ENCODE results near the gene WDR43.

WDR43 gene, protein sequence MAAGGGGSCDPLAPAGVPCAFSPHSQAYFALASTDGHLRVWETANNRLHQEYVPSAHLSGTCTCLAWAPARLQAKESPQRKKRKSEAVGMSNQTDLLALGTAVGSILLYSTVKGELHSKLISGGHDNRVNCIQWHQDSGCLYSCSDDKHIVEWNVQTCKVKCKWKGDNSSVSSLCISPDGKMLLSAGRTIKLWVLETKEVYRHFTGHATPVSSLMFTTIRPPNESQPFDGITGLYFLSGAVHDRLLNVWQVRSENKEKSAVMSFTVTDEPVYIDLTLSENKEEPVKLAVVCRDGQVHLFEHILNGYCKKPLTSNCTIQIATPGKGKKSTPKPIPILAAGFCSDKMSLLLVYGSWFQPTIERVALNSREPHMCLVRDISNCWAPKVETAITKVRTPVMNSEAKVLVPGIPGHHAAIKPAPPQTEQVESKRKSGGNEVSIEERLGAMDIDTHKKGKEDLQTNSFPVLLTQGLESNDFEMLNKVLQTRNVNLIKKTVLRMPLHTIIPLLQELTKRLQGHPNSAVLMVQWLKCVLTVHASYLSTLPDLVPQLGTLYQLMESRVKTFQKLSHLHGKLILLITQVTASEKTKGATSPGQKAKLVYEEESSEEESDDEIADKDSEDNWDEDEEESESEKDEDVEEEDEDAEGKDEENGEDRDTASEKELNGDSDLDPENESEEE

GRCh38 chr2:28894470-28895188 is at the start of gene WDR43:
TSS of gene WDR43 (plus strand) at chr2:28894667. CDS start at chr2:28894699, 32 bp downstream.
- DNase-seq: peak; percentile 98

- no peak for DNase-seq
Measured at GRCh38 chr2:28855193-28855592, 39.3 kb upstream of the WDR43 start.

DNA sequence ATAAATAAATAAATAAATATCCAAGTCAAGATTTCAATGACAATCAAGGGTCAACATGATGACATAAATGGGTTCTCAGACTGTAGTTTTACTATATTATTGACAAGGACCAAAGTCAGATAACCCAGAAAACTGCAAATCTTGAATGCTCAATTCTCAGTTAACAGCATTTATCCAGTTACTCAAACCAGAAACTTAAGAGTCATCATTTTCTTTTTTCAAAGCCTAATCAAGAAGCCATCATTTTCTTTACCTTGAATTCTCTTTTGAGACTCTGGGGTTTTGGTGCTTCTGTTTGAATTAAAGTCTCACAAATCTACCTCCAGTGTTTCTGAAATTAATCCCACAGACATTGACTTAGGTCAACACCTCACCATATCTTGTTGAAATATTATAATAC is 38.5 kb upstream of the WDR43 start:
- DNase-seq: no peak

- DNase-seq: no peak
Measured at GRCh38 chr2:28868611-28869010, 25.9 kb upstream of the WDR43 start.

- DNase-seq: no peak
Measured at GRCh38 chr2:28869494-28870145, 24.8 kb upstream of the WDR43 start.

- peak; percentile 96 for DNase-seq
Measured at GRCh38 chr2:28870146-28870891, 24.1 kb upstream of the WDR43 start, which contains the start of gene TRMT61B. TSS of gene TRMT61B (minus strand) at chr2:28870309. CDS start at chr2:28870277, 32 bp downstream.

GRCh38 chr2:28871620-28872019 is 22.8 kb upstream of the WDR43 start:
- no peak for DNase-seq

DNA sequence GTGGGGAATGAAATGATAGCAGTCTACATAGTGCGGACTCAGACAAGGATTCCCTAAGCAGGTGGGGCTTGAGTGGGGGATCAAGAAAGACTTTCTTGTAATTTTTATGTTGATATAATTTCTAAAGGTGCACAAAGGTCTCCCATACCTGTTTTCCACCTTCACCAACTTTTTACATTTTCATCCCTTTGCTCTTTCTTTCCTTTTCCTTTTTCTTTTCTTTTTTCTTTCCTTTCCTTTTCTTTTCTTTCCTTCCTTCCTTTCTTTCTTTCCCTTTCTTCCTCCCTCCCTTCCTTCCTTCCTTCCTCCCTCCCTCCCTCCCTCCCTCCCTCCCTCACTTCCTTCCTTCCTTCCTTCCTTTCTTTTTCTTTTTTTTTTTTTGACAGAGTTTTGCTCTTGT is 14.3 kb upstream of the WDR43 start:
- no peak for DNase-seq

- no peak for DNase-seq
Measured at GRCh38 chr2:28893488-28893887, 979 bp upstream of the WDR43 start.

GRCh38 chr2:28895189-28895893 is 874 bp downstream of the WDR43 start:
- DNase-seq: peak; percentile 38

DNA sequence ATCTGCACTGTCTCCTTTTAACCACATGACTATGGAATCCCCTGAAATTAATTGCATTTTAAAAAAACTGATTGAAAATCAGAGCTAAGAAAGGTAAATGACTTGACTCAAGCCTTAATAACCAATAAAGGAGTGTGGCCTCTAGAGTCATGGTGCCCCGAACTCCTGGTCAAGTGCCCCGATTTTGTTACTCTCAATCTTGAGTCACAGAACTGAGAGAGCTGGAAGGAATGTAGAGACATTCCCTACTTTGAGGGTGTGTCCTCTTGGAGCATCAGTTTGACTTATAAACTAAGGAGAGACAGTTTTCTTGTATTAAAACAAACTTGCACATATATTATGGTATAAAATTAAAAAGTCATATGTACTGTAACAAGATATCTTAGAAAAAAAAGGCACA is 2.4 kb downstream of the WDR43 start:
- no peak for DNase-seq

DNA sequence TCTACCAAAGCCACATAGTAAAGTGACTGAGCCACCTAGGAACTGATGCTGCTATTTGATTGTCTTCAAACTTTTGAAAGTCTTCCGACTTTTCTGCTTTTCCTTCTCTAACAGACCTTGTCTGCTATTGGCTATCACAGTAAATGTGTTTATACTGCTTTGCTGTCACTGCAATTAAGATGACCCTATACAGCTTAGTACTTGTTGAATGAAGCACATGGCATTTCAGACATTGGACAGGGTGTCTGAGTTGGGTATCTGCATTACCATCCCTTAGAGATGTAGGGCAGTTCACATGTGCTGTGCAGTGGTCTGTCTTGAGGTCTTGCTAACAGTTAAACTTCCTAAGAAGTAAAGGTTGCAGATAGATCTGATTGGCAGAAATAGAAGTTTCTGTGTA is 3.6 kb downstream of the WDR43 start:
- DNase-seq: no peak

GRCh38 chr2:28901202-28901601 is 6.7 kb downstream of the WDR43 start:
- DNase-seq: no peak

DNA sequence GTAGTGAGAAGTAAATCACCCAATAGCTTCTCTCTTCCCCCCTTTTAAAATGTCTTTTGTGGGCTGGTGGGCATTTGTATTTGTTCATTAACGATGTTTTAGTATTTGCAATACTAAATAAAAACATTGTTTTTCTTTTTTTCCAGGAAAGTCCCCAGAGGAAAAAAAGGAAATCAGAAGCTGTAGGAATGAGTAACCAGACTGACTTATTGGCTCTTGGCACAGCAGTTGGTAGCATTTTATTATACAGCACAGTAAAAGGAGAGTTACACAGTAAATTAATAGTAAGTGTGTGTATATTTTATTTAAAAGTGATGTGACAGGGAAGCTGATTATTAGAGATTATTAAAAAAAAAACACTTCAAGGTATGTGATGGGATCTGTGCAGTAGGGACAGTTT is 7.4 kb downstream of the WDR43 start:
- DNase-seq: no peak

- no peak for DNase-seq
Measured at GRCh38 chr2:28902584-28902983, 8.1 kb downstream of the WDR43 start.

- DNase-seq: no peak
Measured at GRCh38 chr2:28904295-28904694, 9.8 kb downstream of the WDR43 start.

DNA sequence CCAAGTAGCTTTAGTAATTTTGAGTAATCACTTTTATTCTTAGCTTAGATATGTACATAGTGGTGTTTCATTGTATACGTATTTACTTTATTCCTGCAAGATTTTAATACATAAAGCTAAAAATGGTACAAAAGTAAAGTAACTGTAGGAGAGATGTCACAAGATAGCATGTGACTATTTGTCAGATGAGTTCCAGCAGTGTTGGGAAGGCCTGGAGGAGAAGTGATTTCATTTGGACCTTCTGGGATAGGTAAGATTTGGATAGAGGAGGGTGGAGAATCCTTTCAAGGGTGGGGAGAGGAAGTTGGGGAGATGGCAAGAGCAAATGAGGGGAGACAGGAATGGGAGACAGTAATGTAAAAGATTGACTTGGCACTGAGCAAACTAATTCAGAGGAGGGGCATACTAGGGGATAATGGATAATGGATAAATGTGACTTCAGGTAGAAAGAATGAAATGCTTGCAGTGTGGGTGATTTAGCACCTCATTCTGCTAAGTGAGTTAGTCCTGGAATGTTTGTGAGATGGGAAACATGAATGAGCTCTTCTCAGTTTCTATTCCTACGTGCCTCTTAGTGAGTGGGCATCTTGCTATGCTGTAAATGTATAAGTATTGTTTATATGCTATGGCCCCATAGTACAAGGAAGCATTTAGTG is 10.5 kb downstream of the WDR43 start:
- no peak for DNase-seq

DNA sequence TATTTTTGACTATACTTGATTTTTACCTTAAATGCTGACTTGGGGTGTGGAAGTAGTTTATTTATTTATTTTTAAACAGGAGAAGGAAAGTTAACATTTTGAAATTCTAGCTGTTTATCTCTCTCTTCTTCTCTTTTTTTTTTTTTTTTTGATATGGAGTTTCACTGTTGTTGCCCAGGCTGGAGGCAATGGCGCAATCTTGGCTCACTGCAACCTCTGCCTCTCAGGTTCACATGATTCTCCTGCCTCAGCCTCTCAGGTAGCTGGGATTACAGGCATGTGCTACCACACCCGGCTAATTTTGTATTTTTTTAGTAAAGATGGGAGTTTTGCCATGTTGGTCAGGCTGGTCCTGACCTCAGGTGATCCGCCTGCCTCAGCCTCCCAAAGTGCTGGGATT is 11.1 kb downstream of the WDR43 start:
- DNase-seq: no peak

GRCh38 chr2:28906376-28906775 is 11.9 kb downstream of the WDR43 start:
- no peak for DNase-seq

- no peak for DNase-seq
Measured at GRCh38 chr2:28906821-28907220, 12.4 kb downstream of the WDR43 start.

DNA sequence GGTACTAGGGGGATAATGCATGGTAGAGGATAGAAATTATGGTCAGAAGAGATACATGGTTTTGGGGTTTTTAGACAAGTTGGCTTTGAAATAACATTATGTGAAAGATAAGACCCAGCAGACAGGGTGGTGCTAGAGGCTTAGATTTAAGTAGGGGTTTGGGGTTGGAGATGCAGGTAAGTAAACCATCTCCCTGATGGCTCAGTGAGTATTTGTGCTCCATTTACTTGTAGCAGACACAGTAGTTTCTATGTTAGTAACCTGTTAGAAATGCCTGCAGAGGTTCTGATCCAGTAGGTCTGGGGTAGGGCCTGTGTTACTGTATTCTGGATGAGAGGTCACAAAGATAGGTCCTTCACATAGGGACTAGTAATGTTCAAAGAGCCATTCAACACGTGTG is 13.7 kb downstream of the WDR43 start:
- no peak for DNase-seq

All from CD4-positive, alpha-beta T cell treated with Interleukin-6 for 4 hours (primary cell).